ENCODE results near the gene TSPYL1. TPM values are rescaled to one million over a fixed set of nuclear protein-coding genes. Genes with fewer than 3 reads are reported as not detected.

The TSPYL1 gene
- total and polyA plus RNA-seq, 10 of the 15 experiments (the other 5 are each of a cell fraction or from before 2014, with no cell fraction given) = 22.9 to 44.1 (median 27.0) TPM

GRCh38 chr6:116282698-116283097 lies 3.0 kb upstream of the TSPYL1 start:
- CTCF ChIA-PET = interaction anchor here (0.6 to 1.7 kb wide), 6 partner anchors 11 to 288 kb away, joined by 3 to 6 read pairs (median 4); partner anchors contain the start of gene RWDD1
- RAD21 ChIA-PET (ENCODE audit: unreplicated experiment) = no interaction called here
- Histone ChIP-seq H3K4me2 (ENCODE audit: control insufficient read depth, insufficient read depth) (no peak overlapping the region), H3K4me3 (no peak overlapping the region), H3K4me1 (ENCODE audit: control insufficient read depth, insufficient read depth, low read length) (no peaks in the 10 kb centered on the region), H3K27me3 (replicated peaks in 1 of 2; ENCODE audit: control insufficient read depth in 2 of 2, insufficient read depth in 2 of 2, low read length in 1 of 2) (no peaks in the 10 kb centered on the region), H3K27ac (ENCODE audit: control insufficient read depth, insufficient read depth) (no peak overlapping the region), H3K36me3 (ENCODE audit: control insufficient read depth in 2 of 2, insufficient read depth in 2 of 2, low read length in 1 of 2) (no peaks in the 10 kb centered on the region), H3K79me2 (ENCODE audit: control insufficient read depth, insufficient read depth, low read length) (peaks cover 29% of the 10 kb centered on the region), H4K20me1 (ENCODE audit: control insufficient read depth, insufficient read depth) (no peaks in the 10 kb centered on the region), H2AFZ (ENCODE audit: control insufficient read depth, low read depth, low read length) (no peak overlapping the region), H3K9me3 (replicated peaks; ENCODE audit: control insufficient read depth, insufficient read depth, low read length) (no peaks in the 10 kb centered on the region; the same call in 2 of the 3 replicates), H3K9ac (ENCODE audit: control insufficient read depth, insufficient read depth, low read length) (no peak overlapping the region)
- BruUV-seq (replicated peaks) = no TSS peak
- ATAC-seq = no peak
- intact Hi-C loops (cut with micrococcal nuclease; ENCODE audit: unreplicated experiment) (no loop called here), in situ Hi-C loops (cut with MboI) (no loop called here)
- SMC1A ChIA-PET (ENCODE audit: uncharacterized antibody, unreplicated experiment) = interaction anchor here (0.9 to 1.5 kb wide), 3 partner anchors 15 to 282 kb away, joined by 3 to 5 read pairs (median 3); no protein-coding TSS in a partner anchor
- DNase-seq (ENCODE audit: low read depth, low spot score) = no peak
- TF ChIP-seq GATAD2B (conservative IDR thresholded peaks at IDR 0.05; ENCODE audit: low read depth) (no peak), YY1 (IDR thresholded peaks at IDR 0.05; ENCODE audit: low read depth, low read length) (no peak), ZNF622 (IDR thresholded peaks at IDR 0.05) (no peak), NFIC (IDR thresholded peaks at IDR 0.05; ENCODE audit: low read depth, low read length) (no peak), HDAC2 (IDR thresholded peaks at IDR 0.05) (no peak), KAT2A (conservative IDR thresholded peaks at IDR 0.05; ENCODE audit: control insufficient read depth, low read depth, low read length) (no peak), MEF2A (IDR thresholded peaks at IDR 0.05; ENCODE audit: insufficient read depth, low read depth, low read length) (no peak), PML (IDR thresholded peaks at IDR 0.05; ENCODE audit: low read length) (no peak), SKIL (IDR thresholded peaks at IDR 0.05; ENCODE audit: low read depth, poor library complexity, severe bottlenecking) (no peak), NR2C2 (IDR thresholded peaks at IDR 0.05; ENCODE audit: borderline replicate concordance, control insufficient read depth, insufficient read length, low read depth) (no peak), PKNOX1 (IDR thresholded peaks at IDR 0.05) (no peak)
- POLR2A ChIA-PET = interaction anchor here (0.8 kb wide), 1 partner anchor 26 kb away, joined by 3 read pairs; no protein-coding TSS in a partner anchor
- 35% methylated on average over 2 of the region's 2 CpGs for WGBS (ENCODE audit: insufficient coverage, insufficient replicate concordance, low lambda C conversion rate, missing lambda C conversion rate)
- no peak for FAIRE-seq
